K562 (cell line): ENCODE results near the gene FBXO36. TPM values are rescaled to one million over a fixed set of nuclear protein-coding genes. Genes with fewer than 3 reads are reported as not detected.

ENCODE experiments used
- ATAC-seq: fragments of 200-7000 bp; cut with Tn5 transposase; 3 replicates; pipeline ENCODE4 v1.9.1; 2020; ENCODE audit warnings: moderate library complexity
- BruUV-seq: library from RNA; stranded (reverse); fragments of 400-500 nt; replicated peaks from 2 replicates; lab custom pipeline; 2021; lab: Mats Ljungman, UMichigan
- CTCF ChIA-PET: fragments of 300-600 bp; formaldehyde crosslinking; extraction: SDS; loops from one replicate; lab custom pipeline; 2021; ENCODE audit warnings: low intra/inter-chr PET ratio; lab: Yijun Ruan, JAX
- POLR2A ChIA-PET: fragments of 300-600, 350-650 bp; sonication (Branson Sonifier 250); formaldehyde crosslinking; extraction: SDS; loops from one replicate; lab custom pipeline; 2021; ENCODE audit warnings: antibody characterized with exemption, inconsistent platforms; lab: Yijun Ruan, JAX
- DNase-seq, 4 experiments: peaks; one replicate each; pipeline versions ENCODE4 v3.0.0 to v3.0.0-alpha.2; 2011 to 2018; ENCODE audit warnings: low spot score in 3 of 4, mixed read lengths in 3 of 4; ENCODE audit errors: extremely low read depth in 1 of 4
- FAIRE-seq: peaks from 2 replicates; lab custom pipeline; 2011; peaks lifted over from hg19 to GRCh38; lab: Jason Lieb, UNC
- H2AFZ ChIP-seq: 2 replicates; pipeline ENCODE4 v1.6.0; 2011; ENCODE audit warnings: low read depth, low read length, control low read depth, inconsistent platforms
- H3K27ac ChIP-seq: fragments of 200-600 bp; 3 replicates; pipeline ENCODE4 v1.8.0; 2011; ENCODE audit warnings: low read depth, mild to moderate bottlenecking, control low read depth, inconsistent platforms, low read length, moderate library complexity, mixed read lengths; ENCODE audit errors: extremely low read depth
- H3K27me3 ChIP-seq, 2 experiments: fragments of 300-600 bp in 1 of 2; 2 replicates in 1 of 2; 3 replicates in 1 of 2; pipeline versions ENCODE4 v1.6.0 to v1.8.0; 2011; ENCODE audit warnings: inconsistent platforms in 2 of 2, low read length in 2 of 2, mild to moderate bottlenecking in 1 of 2, mixed read lengths in 1 of 2, moderate library complexity in 1 of 2; ENCODE audit not compliant: control insufficient read depth in 2 of 2, insufficient read depth in 2 of 2
- H3K36me3 ChIP-seq: fragments of 300-600 bp; 3 replicates; pipeline ENCODE4 v1.8.0; 2011; ENCODE audit warnings: mild to moderate bottlenecking, low read length, inconsistent platforms; ENCODE audit not compliant: control insufficient read depth, insufficient read depth
- H3K4me1 ChIP-seq, 2 experiments: fragments of 200-600 bp in 1 of 2; replicated peaks in 1 of 2; 2 replicates in 1 of 2; 3 replicates in 1 of 2; pipeline versions ENCODE4 v1.5.1 to v1.8.0; 2011; ENCODE audit warnings: inconsistent platforms in 2 of 2, low read length in 2 of 2, mild to moderate bottlenecking in 1 of 2, mixed read lengths in 1 of 2, moderate library complexity in 1 of 2; ENCODE audit not compliant: control insufficient read depth in 2 of 2, insufficient read depth in 2 of 2
- H3K4me2 ChIP-seq: 2 replicates; pipeline ENCODE4 v1.6.1; 2011; ENCODE audit warnings: low read length, control low read depth, inconsistent platforms, mixed read lengths; ENCODE audit not compliant: insufficient read depth
- H3K4me3 ChIP-seq: fragments of 200-600 bp; sonication (generic), shearing (Covaris generic); 2 replicates; pipeline ENCODE4 v1.5.1; 2016; ENCODE audit warnings: control low read depth, inconsistent platforms
- H3K79me2 ChIP-seq: fragments of 200-600 bp; 3 replicates; pipeline ENCODE4 v1.8.0; 2011; ENCODE audit warnings: low read length, inconsistent platforms; ENCODE audit not compliant: control insufficient read depth, insufficient read depth
- H3K9ac ChIP-seq, 2 experiments: 2 replicates each; pipeline versions ENCODE4 v1.6.0 to v1.6.1; 2011; ENCODE audit warnings: low read depth in 2 of 2, low read length in 2 of 2, control low read depth in 1 of 2, inconsistent platforms in 1 of 2, mild to moderate bottlenecking in 1 of 2, mixed read lengths in 1 of 2; ENCODE audit not compliant: insufficient read depth in 1 of 2
- H3K9me1 ChIP-seq: one replicate; pipeline ENCODE4 v1.6.0; 2011; ENCODE audit warnings: inconsistent platforms, mild to moderate bottlenecking, low read length, moderate library complexity; ENCODE audit not compliant: control insufficient read depth, insufficient read depth
- H3K9me3 ChIP-seq: replicated peaks from 2 replicates; pipeline ENCODE4 v1.5.1; 2011; ENCODE audit warnings: low read depth, low read length, inconsistent platforms; ENCODE audit not compliant: control insufficient read depth, insufficient read depth
- H4K20me1 ChIP-seq: replicated peaks from 2 replicates; pipeline ENCODE4 v1.6.1; 2011; ENCODE audit warnings: low read length, inconsistent platforms, mixed read lengths; ENCODE audit not compliant: control insufficient read depth, insufficient read depth
- ELF2 ChIP-seq: fragments of 250-450 bp; sonication (Bioruptor Pico); IDR thresholded peaks from 2 replicates; pipeline ENCODE4 v1.5.0; 2021; ENCODE audit warnings: mild to moderate bottlenecking
- GABPA ChIP-seq: fragments of 200-800 bp; sonication (Bioruptor generic); conservative IDR thresholded peaks from 2 replicates; pipeline ENCODE4 v1.6.1; 2016; ENCODE audit warnings: low read depth, missing genetic modification characterization, missing compliant biosample characterization
- MCM2 ChIP-seq: fragments of 450-650 bp; IDR thresholded peaks from 2 replicates; pipeline ENCODE4 v1.6.1; 2017; ENCODE audit warnings: low read depth, mild to moderate bottlenecking
- OTX1 ChIP-seq: fragments of 450-650 bp; formaldehyde crosslinking; IDR thresholded peaks from 2 replicates; pipeline ENCODE4 v1.4.0; 2022; ENCODE audit warnings: mild to moderate bottlenecking
- RERE ChIP-seq: sonication (generic); formaldehyde crosslinking; IDR thresholded peaks from 2 replicates; pipeline ENCODE4 v1.8.0; 2023; ENCODE audit warnings: missing genetic modification reagents, mild to moderate bottlenecking, borderline replicate concordance
- SMARCB1 ChIP-seq: IDR thresholded peaks from 2 replicates; pipeline ENCODE4 v1.6.1; 2011; ENCODE audit warnings: improper control_type of control experiment, low read depth; ENCODE audit not compliant: insufficient read length
- TRIM28 ChIP-seq: fragments of 450-650 bp; IDR thresholded peaks from 2 replicates; pipeline ENCODE4 v1.6.1; 2017
- UBTF ChIP-seq, 2 experiments: IDR thresholded peaks; 2 replicates each; pipeline ENCODE4 v1.6.1; 2012; ENCODE audit warnings: improper control_type of control experiment in 2 of 2, low read depth in 2 of 2, low read length in 2 of 2, borderline replicate concordance in 1 of 2
- ZNF212 ChIP-seq: fragments of 450-650 bp; formaldehyde crosslinking; IDR thresholded peaks from 2 replicates; pipeline ENCODE4 v1.4.0; 2020; ENCODE audit warnings: mild to moderate bottlenecking
- ZNF696 ChIP-seq: fragments of 250-450 bp; sonication (Bioruptor Pico); conservative IDR thresholded peaks from 2 replicates; pipeline ENCODE4 v1.4.0; 2020; ENCODE audit warnings: mild to moderate bottlenecking, moderate library complexity
- WGBS: fragments of 100-300 bp; shearing (Covaris generic); methylation state at CpG from one replicate; pipeline ENCODE4 v1.1.6; 2016; ENCODE audit warnings: low coverage, mixed read lengths; ENCODE audit not compliant: insufficient coverage; ENCODE audit errors: missing lambda C conversion rate; 5-methylcytosine and 5-hydroxymethylcytosine counted together
- in situ Hi-C: fragments of 300-500 bp; cut with MboI; formaldehyde crosslinking; loops from 4 replicates; pipeline ENCODE4 v1.15.0; 2018; ENCODE audit warnings: inconsistent platforms, mixed read lengths
- intact Hi-C: fragments of 100-400 bp; cut with micrococcal nuclease; formaldehyde crosslinking; loops from 2 replicates; pipeline ENCODE4 v1.14.2; 2022
- polyA plus RNA-seq, 8 experiments: library from polyadenylated mRNA; depleted of rRNA in 4 of 8; stranded (reverse) in 5 of 8; unstranded in 3 of 8; fragments of >200 nt; fragmentation: Nextera tagmentation in 2 of 8; fragmentation: Illumina TruSeq in 1 of 8; extraction: Ambion mirVana in 2 of 8; extraction: Trizol in 1 of 8; gene quantifications; 2 replicates each; pipeline versions ENCODE4 v1.2.1 to v1.2.3, GENCODE V29; 2011 to 2014; ENCODE audit warnings: inconsistent platforms in 1 of 8, missing spikeins in 1 of 8
- total RNA-seq, 7 experiments: library from RNA; depleted of rRNA in 6 of 7; stranded (reverse); fragments of >200 nt in 6 of 7; fragmentation: Illumina TruSeq in 2 of 7; extraction: Trizol in 2 of 7; gene quantifications; 2 replicates each; pipeline versions ENCODE4 v1.2.1 to v1.2.3, GENCODE V29; 2011 to 2021; ENCODE audit warnings: low replicate concordance in 1 of 7
- TF ChIP-seq, protein P1 (sequence below): fragments of 450-650 bp; IDR thresholded peaks from 2 replicates; pipeline ENCODE4 v1.6.1; 2017; ENCODE audit warnings: antibody characterized with exemption, mild to moderate bottlenecking

The FBXO36 gene
- total and polyA plus RNA-seq, 9 of the 15 experiments (the other 6 are each of a cell fraction or from before 2014, with no cell fraction given) = 0.40 to 0.91 (median 0.58) TPM

DNA sequence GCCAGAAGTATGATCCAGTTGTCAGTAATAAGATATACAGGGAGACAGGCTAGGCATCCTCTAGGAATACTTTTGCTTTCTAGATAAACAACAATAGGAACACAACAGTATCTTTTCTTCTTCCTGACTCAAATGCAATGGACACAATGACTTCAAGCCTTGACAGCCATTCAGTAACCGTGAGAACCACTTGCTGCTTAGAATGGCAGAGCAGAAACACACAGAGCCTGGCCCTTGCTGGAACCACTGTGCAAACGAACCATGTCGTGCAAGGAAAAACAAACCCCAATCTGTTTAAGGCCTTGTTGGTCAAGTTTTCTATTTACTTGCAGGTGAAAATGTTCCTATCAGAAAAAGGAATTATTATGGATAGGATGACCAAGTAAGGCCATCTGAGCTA is 19.3 kb upstream of the FBXO36 start:
- 87% methylated on average over 3 of the region's 3 CpGs for WGBS
- Histone ChIP-seq H3K79me2 (peaks cover 83% of the 10 kb centered on the region), H3K36me3 (peaks cover 24% of the 10 kb centered on the region; the same call in 1 of the 3 replicates), H3K4me3 (no peak overlapping the region), H3K9me1 (no peaks in the 10 kb centered on the region), H3K9ac (no peak overlapping the region), H3K4me1 (no peaks in the 10 kb centered on the region), H3K9me3 (no peaks in the 10 kb centered on the region), H3K27ac (no peak overlapping the region), H3K27me3 (no peaks in the 10 kb centered on the region), H4K20me1 (no peaks in the 10 kb centered on the region), H2AFZ (no peak overlapping the region), H3K4me2 (no peak overlapping the region)
- intact Hi-C loops = no loop called here
- no peak for FAIRE-seq
- ChIA-PET CTCF (no interaction called here), POLR2A (interaction anchor here (0.6 kb wide), 1 partner anchor 17 kb away, joined by 3 read pairs; no protein-coding TSS in a partner anchor)
- ATAC-seq = no peak
- in situ Hi-C loops = no loop called here
- BruUV-seq = no TSS peak
- no peak for DNase-seq
- TF ChIP-seq ZNF696 = no peak
- TF ChIP-seq ZNF212 = no peak
- no peak for TF ChIP-seq RERE (CRISPR knock-in tag)
- no peak for TF ChIP-seq MCM2
- no peak for TF ChIP-seq UBTF (IDR thresholded peaks at IDR 0.05; ENCODE audit: borderline replicate concordance in 1 of 2, low read depth in 2 of 2, low read length in 2 of 2)
- TF ChIP-seq ELF2 = no peak
- TF ChIP-seq, protein P1, sequence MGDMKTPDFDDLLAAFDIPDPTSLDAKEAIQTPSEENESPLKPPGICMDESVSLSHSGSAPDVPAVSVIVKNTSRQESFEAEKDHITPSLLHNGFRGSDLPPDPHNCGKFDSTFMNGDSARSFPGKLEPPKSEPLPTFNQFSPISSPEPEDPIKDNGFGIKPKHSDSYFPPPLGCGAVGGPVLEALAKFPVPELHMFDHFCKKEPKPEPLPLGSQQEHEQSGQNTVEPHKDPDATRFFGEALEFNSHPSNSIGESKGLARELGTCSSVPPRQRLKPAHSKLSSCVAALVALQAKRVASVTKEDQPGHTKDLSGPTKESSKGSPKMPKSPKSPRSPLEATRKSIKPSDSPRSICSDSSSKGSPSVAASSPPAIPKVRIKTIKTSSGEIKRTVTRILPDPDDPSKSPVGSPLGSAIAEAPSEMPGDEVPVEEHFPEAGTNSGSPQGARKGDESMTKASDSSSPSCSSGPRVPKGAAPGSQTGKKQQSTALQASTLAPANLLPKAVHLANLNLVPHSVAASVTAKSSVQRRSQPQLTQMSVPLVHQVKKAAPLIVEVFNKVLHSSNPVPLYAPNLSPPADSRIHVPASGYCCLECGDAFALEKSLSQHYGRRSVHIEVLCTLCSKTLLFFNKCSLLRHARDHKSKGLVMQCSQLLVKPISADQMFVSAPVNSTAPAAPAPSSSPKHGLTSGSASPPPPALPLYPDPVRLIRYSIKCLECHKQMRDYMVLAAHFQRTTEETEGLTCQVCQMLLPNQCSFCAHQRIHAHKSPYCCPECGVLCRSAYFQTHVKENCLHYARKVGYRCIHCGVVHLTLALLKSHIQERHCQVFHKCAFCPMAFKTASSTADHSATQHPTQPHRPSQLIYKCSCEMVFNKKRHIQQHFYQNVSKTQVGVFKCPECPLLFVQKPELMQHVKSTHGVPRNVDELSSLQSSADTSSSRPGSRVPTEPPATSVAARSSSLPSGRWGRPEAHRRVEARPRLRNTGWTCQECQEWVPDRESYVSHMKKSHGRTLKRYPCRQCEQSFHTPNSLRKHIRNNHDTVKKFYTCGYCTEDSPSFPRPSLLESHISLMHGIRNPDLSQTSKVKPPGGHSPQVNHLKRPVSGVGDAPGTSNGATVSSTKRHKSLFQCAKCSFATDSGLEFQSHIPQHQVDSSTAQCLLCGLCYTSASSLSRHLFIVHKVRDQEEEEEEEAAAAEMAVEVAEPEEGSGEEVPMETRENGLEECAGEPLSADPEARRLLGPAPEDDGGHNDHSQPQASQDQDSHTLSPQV = no peak
- no peak for TF ChIP-seq SMARCB1
- TF ChIP-seq OTX1 (CRISPR knock-in tag) = no peak
- TF ChIP-seq TRIM28 = no peak
- no peak for TF ChIP-seq GABPA (tag)
